ENCODE measurements around the gene COL6A1. TPM values are rescaled to one million over a fixed set of nuclear protein-coding genes. Genes with fewer than 3 reads are reported as not detected.
A peak's percentile ranks its signal among the peaks of the same experiment; 100 is the strongest.
"Not testable (repeated sequence)": the region's sequence is repeated elsewhere in the genome, so short reads cannot be mapped to it uniquely, and the experiment has no call there.

Gene COL6A1
- total RNA-seq, 1 donor from 2014 or later: 148 TPM

GRCh38 chr21:45974073-45975019, 7.2 kb upstream of the COL6A1 start:
- Histone ChIP-seq H3K4me3 (peak overlapping the region; percentile 63), H3K9me3 (no peaks in the 10 kb centered on the region), H3K27ac (peak overlapping the region; percentile 92), H3K4me1 (peaks cover 51% of the 10 kb centered on the region), H3K27me3 (ENCODE audit: low read depth) (peaks cover 48% of the 10 kb centered on the region), H3K36me3 (no peaks in the 10 kb centered on the region)
- ATAC-seq (peak; percentile 3 to 33), DNase-seq (peak; percentile 48)
- intact Hi-C loops (cut with DNase I): no loop called here
- TF ChIP-seq, protein P1, sequence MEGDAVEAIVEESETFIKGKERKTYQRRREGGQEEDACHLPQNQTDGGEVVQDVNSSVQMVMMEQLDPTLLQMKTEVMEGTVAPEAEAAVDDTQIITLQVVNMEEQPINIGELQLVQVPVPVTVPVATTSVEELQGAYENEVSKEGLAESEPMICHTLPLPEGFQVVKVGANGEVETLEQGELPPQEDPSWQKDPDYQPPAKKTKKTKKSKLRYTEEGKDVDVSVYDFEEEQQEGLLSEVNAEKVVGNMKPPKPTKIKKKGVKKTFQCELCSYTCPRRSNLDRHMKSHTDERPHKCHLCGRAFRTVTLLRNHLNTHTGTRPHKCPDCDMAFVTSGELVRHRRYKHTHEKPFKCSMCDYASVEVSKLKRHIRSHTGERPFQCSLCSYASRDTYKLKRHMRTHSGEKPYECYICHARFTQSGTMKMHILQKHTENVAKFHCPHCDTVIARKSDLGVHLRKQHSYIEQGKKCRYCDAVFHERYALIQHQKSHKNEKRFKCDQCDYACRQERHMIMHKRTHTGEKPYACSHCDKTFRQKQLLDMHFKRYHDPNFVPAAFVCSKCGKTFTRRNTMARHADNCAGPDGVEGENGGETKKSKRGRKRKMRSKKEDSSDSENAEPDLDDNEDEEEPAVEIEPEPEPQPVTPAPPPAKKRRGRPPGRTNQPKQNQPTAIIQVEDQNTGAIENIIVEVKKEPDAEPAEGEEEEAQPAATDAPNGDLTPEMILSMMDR (IDR thresholded peaks at IDR 0.05): no peak

GRCh38 chr21:45975020-45975666, 6.4 kb upstream of the COL6A1 start:
- TF ChIP-seq, protein P1 (IDR thresholded peaks at IDR 0.05): no peak
- intact Hi-C loops (cut with DNase I): no loop called here
- DNase-seq: peak; percentile 51
- H3K36me3 ChIP-seq: no peaks in the 10 kb centered on the region
- no peaks in the 10 kb centered on the region for H3K9me3 ChIP-seq
- H3K27ac ChIP-seq: peak overlapping the region; percentile 92
- no peak for ATAC-seq
- peaks cover 51% of the 10 kb centered on the region for H3K4me1 ChIP-seq
- H3K27me3 ChIP-seq (ENCODE audit: low read depth): peaks cover 50% of the 10 kb centered on the region
- H3K4me3 ChIP-seq: peak overlapping the region; percentile 63

DNA sequence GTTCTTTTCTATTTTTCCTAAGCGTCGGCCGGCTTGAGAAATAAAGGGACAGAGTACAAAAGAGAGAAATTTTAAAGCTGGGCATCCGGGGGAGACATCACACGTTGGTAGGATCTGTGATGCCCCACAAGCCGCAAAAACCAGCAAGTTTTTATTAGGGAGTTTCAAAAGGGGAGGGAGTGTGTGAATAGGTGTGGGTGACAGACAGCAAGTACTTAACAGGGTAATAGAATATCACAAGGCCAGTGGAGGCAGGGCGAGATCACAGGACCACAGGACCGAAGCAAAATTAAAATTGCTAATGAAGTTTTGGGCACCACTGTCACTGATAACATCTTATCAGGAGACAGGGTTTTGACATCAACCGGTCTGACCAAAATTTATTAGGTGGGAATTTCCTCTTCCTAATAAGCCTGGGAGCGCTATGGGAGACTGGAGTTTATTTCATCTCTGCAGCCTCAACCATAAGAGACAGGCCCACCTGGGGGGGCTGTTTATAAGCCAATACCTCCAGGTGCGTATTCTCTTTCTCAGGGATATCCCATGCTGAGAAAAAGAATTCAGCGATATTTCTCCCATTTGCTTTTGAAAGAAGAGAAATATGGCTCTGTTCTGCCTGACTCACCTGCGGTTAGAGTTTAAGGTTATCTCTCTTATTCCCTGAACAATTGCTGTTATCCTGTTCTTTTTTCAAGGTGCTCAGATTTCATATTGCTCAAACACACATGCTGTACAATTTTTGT, 5.7 kb upstream of the COL6A1 start:
- intact Hi-C loops (cut with DNase I); ATAC-seq; DNase-seq; H3K4me3 ChIP-seq; H3K9me3 ChIP-seq; H3K36me3 ChIP-seq; H3K27ac ChIP-seq: not testable (repeated sequence)
- Histone ChIP-seq H3K4me1 (peaks cover 44% of the 10 kb centered on the region), H3K27me3 (ENCODE audit: low read depth) (peaks cover 43% of the 10 kb centered on the region)

DNA sequence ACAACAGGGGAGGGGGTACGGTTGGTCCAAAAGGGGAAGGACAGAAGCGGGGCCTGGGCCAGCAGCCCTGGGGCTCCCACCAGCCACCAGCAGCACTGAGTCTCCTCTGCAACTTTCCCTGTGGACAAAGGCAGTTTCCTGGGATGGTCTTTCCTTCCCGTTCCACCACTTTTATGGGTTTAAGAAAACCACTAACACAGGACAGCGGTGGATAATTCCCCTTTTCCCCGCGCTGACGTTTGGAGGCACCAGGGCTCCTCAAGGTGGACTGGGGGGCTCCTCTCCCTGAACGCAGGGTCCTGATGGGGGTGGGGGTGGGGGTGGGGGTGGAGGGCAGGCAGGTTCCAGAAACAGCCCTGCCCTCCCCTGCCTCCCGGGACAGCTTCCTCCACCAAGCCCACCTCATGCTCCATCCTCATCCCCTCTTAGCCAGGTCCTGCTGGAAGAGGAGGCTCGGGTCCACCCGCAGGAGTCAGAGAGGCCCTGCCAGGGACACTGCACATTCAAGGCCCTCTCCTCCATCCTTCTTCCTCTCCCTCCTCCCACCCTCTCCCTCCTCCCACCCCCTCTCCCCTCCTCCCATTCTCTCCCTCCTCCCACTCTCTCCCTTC, 4.8 kb upstream of the COL6A1 start:
- Histone ChIP-seq H3K4me1 (peaks cover 42% of the 10 kb centered on the region), H3K4me3 (no peak overlapping the region), H3K27ac (no peak overlapping the region), H3K9me3 (no peaks in the 10 kb centered on the region), H3K36me3 (no peaks in the 10 kb centered on the region), H3K27me3 (ENCODE audit: low read depth) (peaks cover 40% of the 10 kb centered on the region)
- ATAC-seq (no peak), DNase-seq (no peak)
- intact Hi-C loops (cut with DNase I): no loop called here
- TF ChIP-seq, protein P1 (IDR thresholded peaks at IDR 0.05): no peak

DNA sequence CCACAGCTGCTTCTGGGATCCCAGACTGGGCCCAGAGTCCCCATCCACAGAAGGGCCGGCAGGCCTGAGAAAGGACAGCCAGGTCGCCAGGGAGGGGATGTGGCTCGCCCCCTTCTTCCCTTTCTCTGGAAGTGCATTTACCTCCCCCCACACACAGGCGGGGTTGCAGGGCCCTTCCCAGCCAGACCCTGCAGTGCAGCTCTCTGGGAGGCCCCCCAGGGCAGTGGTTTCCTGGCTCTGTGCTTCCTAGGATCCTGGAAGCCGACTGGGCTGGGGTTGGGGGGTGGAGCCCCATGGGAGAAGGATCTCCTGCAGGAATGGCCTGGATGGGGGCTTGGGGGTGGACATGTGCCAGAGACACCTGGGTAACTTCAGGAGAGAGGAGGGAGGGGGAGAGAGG, 4.2 kb upstream of the COL6A1 start:
- intact Hi-C loops (cut with DNase I): no loop called here
- Histone ChIP-seq H3K4me1 (peaks cover 43% of the 10 kb centered on the region), H3K27me3 (ENCODE audit: low read depth) (peaks cover 36% of the 10 kb centered on the region), H3K27ac (peak overlapping the region; percentile 53), H3K9me3 (no peaks in the 10 kb centered on the region), H3K36me3 (no peaks in the 10 kb centered on the region), H3K4me3 (no peak overlapping the region)
- no peak for DNase-seq
- TF ChIP-seq, protein P1 (IDR thresholded peaks at IDR 0.05): no peak
- ATAC-seq: no peak

Measured in lower lobe of right lung (tissue), 2 donors.